Left cardiac atrium (tissue), 4 donors: Measurements from ENCODE around the gene TCF12. TPM values are rescaled to one million over a fixed set of nuclear protein-coding genes. Genes with fewer than 3 reads are reported as not detected.
"Not testable (repeated sequence)": the region's sequence is repeated elsewhere in the genome, so short reads cannot be mapped to it uniquely, and the experiment has no call there.

ENCODE experiments used
- ATAC-seq, 2 donors: fragments of 200-7000 bp; cut with Tn5 transposase; one replicate each; pipeline ENCODE4 v1.9.1; 2020; ENCODE audit warnings: mild to moderate bottlenecking in 2 of 2, moderate library complexity in 2 of 2
- DNase-seq: peaks from one replicate; pipeline ENCODE4 v3.0.0-alpha.2; 2020
- intact Hi-C, 2 donors: fragments of 100-400 bp; cut with DNase I; formaldehyde crosslinking; loops; one replicate each; pipeline versions ENCODE4 v1.14.1 to v1.15.1; 2022 to 2023
- total RNA-seq, 2 donors: library from RNA; stranded (reverse); fragmentation: NEBNext Ultra II Directional; extraction: Animal tissue kit (Norgen Biotek cat#: 25700); gene quantifications; one replicate each; pipeline ENCODE4 v1.2.1, GENCODE V29; 2021
- donor health status: DM: no; HTN: yes; CAD: no.
- donor health status: DM: no; HTN: yes; CAD: no; lungs with severe emphysema.
- donor health status: DM: yes; HTN: yes; CAD: no.
- donor health status: Dilated cardiomyopathy.

The TCF12 gene
- total RNA-seq, 2 donors from 2014 or later = 44.0 to 53.9 TPM

DNA sequence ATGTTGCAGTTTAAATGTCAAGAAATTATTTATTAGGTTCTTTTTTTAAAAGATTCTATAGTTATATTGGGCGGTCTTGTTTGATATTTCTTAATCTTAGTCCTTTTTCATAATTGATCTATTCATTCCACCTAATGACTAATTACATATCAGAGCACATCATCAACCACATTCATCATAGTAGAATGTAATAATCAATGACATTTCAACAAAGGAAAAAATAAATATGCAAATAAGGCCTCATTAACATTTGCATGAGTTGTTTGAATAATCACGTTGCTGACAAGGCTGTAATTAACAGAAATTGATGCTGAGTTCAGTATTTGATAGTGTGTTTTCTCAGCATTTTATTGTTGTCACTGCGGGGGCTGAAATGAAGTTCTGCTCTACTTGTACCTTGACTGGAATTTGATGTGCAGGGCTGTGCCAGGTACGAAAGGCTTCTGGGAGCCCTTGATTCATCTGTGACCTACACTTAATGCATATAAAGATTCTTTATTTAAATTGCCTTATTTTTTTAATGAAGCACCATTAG lies 215.7 kb downstream of the TCF12 start:
- ATAC-seq = no peak
- DNase-seq = no peak
- intact Hi-C loops = loop anchor here (10.0 kb wide), 3 partner anchors 209 to 319 kb away; partner anchors contain the start of gene TCF12 (in 1 of the 2)

DNA sequence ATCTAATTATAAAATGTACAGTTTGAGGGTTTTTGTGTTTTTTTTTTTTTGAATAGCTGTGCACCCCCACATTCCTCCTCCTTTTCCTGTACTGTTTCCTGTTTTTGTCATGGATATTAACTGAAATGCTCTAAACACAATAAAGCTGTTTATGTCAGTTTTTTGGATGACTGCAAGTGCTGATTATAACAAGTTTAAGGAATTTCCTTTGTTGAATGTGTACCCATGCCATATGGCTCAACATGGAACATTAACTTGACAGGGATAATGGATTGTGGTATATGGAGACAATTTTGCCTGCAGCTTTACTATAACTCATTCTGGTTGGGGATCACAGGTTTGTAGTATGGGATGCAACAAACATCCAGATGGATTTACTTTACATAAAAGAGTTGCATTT lies 216.4 kb downstream of the TCF12 start:
- intact Hi-C loops = loop anchor here (10.0 kb wide), 3 partner anchors 210 to 320 kb away; partner anchors contain the start of gene TCF12 (in 1 of the 2)
- ATAC-seq (no peak), DNase-seq (no peak)

DNA sequence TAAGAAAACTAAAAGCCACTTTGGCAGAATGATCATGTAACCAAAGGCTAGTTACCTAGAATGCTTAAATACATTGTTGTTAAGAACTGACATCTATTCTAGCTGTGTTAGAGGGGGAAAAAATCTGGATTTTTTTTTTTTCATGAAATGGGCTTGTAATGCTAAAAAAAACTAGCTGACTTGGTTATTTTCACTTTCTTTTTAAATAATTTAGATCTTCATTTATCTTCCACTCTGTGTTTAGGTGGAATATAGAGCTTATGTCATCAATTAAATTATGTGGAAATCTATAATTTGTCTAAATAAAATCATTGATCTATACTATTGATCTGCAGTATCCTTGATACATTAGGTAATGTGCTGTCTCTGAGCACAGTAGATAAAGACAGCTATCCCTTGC lies 217.4 kb downstream of the TCF12 start:
- intact Hi-C loops = loop anchor here (10.0 kb wide), 3 partner anchors 211 to 321 kb away; partner anchors contain the start of gene TCF12 (in 1 of the 2)
- no peak for DNase-seq
- no peak for ATAC-seq

DNA sequence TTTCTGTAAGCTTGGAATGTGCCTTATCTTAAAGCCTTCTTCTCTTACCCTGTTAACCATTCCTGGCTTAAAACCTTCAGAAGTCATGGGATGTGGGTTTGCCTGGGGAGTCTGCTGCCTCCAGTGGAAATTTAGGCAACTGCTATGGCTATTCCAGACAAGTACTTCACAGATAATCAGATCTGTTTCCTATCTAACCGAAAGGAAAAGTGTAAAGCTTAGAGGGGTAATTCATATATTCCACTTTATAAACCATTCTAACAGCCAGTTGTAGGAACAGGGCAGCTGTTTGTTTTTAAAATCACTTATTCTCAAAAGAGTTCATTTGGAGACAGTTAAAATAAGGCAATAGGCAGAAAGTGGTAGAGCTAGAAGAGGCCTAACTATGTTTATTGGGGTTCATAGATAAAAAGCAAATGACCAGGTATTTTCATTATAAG lies 219.9 kb downstream of the TCF12 start:
- ATAC-seq (peak; percentile 86 to 92), DNase-seq (no peak)
- intact Hi-C loops = loop anchor here (10.0 kb wide), 3 partner anchors 214 to 324 kb away; partner anchors contain the start of gene TCF12 (in 1 of the 2)

DNA sequence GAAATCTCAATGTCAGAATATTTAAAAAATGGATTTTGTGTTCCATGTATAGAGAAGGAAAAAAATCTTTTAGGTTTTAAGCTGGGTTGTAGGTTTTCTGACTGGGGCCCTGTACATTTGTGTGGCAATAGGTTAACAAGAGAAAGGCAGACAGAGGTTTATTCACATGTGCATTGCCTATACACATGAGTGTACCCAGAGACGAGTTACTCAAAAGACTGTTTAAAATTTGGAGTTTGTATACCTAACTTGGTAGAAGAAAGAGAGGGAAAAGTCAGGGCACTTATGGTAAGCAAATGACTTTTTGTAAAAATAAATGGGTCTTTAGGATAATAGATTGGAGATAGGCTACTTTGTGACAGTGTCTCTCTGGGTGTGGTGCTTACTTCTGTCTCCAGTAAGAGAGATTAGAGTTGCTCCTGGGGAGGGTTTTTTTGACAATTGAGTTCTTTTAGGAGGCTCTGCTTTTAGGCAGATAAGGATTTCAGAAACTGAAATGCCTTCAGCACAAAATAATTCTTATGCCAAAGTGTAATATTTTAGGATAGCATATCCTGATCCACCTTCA lies 225.2 kb downstream of the TCF12 start:
- ATAC-seq (no peak), DNase-seq (no peak)
- intact Hi-C loops = loop anchor here (5.0 to 10.0 kb wide), 3 partner anchors 69 to 649 kb away; no protein-coding TSS in a partner anchor

DNA sequence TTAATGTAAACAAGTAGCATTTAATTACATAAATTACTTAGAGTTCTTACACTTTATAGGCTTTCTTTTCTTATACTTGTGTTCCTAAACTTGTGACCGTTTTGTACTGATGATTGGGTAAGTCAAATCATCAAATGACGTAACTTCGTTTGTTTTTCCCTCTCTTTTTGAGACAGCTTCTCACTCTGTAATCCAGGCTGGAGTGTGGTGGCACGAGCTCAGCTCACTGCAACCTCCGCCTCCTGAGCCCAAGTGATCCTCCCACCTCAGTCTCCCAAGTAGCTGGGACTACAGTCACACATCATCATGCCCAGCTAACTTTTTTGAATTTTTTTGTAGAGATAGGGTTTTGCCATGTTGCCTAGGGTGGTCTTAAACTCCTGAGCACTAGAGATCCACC lies 226.0 kb downstream of the TCF12 start:
- no peak for ATAC-seq
- DNase-seq = no peak
- intact Hi-C loops = loop anchor here (5.0 to 10.0 kb wide), 3 partner anchors 68 to 650 kb away; no protein-coding TSS in a partner anchor

DNA sequence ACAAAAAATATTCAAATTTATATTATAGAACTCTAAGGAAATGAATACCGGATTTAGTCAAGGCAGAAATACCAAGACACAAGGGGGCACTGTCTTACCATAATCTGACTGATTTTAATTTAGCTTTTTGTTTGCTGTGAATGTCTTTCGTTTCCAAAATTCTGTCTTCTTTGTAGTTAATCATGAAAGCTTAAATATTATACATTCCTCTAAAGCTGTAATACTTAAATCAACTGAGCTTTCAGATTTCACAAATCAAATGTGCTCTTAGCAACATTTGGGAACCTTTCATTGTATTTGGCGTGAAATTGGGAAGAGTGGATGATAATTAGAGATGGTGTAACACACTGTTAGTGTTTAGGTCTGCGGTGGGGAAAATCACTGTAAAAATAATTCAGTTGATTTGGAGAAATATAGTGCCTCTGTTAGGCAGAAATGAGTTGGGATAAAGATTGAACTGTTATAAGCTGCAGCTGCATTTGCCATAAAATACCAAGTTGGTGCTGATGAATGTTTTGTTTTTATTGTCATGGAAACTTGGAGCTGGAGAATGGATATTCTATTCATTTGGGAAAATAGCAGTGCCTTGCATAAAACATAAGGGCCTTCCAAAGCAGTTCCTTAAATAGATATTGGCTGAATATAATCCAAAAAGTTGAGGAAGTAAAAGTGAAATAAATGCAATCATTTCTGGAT lies 228.2 kb downstream of the TCF12 start:
- peak; percentile 53 to 75 for ATAC-seq
- no peak for DNase-seq
- intact Hi-C loops = loop anchor here in 1 of 2 donors (2.0 to 10.0 kb wide), 4 partner anchors 68 to 652 kb away; no protein-coding TSS in a partner anchor

DNA sequence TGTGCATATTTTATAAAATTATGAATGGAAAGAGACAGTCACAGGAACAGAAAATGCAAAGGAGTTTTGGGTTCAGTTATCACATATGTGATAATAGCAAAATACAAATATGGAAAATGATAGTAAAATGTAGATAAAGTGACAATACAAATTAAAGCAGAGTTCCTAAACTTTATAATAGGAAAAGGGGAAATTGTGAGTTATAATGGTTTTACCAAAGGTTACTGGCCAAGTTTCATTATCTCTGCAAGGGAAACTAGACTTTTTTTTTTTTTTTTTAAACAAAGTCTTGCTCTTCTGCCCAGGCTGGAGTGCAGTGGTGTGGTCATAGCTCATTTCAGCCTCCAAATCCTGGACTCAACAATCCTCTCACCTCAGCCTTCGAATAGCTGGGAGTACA lies 229.2 kb downstream of the TCF12 start:
- DNase-seq (no peak), ATAC-seq (no peak)
- intact Hi-C loops = loop anchor here in 1 of 2 donors (2.0 to 10.0 kb wide), 4 partner anchors 67 to 653 kb away; no protein-coding TSS in a partner anchor

DNA sequence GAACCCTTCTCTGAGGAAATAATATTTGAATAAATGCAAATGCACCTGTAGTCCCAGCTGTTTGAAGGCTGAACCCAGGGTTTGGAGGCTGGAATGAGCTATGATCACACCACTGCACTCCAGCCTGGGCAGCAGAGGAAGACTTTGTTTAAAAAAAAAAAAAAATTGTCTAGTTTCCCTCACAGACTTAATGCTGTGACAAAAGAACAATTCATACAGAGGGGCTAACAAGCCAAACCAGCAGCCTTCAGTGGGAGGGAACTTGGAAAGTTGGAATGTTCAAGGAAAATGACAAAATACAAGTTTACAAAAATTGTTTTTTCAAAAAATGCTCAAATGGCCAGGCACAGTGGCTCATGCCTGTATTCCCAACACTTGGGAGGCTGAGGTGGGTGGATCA lies 229.8 kb downstream of the TCF12 start:
- no peak for DNase-seq
- ATAC-seq = peak in 1 of 2 donors; percentile 67
- intact Hi-C loops = loop anchor here in 1 of 2 donors (5.0 to 10.0 kb wide), 3 partner anchors 159 to 653 kb away; no protein-coding TSS in a partner anchor

DNA sequence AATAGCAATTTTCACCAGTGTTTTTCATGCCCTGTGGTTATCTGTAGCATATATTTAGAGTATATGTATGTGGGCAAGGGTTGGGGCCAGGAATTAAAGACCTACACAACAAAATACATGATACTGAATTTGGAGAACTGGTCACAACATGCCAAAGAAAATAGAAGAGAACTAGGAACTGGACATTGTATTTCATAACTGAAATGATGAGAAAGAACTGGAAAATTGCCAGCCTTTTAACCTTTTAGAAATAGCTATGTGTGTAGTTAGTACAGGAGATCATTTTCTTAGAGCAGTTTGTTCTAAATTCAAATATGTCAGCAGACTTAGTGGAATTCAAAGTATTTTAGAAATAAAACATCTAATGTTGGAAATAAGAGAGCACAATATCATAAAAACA lies 230.8 kb downstream of the TCF12 start:
- DNase-seq = no peak
- ATAC-seq = peak; percentile 35
- intact Hi-C loops = loop anchor here in 1 of 2 donors (5.0 to 10.0 kb wide), 3 partner anchors 158 to 654 kb away; no protein-coding TSS in a partner anchor

DNA sequence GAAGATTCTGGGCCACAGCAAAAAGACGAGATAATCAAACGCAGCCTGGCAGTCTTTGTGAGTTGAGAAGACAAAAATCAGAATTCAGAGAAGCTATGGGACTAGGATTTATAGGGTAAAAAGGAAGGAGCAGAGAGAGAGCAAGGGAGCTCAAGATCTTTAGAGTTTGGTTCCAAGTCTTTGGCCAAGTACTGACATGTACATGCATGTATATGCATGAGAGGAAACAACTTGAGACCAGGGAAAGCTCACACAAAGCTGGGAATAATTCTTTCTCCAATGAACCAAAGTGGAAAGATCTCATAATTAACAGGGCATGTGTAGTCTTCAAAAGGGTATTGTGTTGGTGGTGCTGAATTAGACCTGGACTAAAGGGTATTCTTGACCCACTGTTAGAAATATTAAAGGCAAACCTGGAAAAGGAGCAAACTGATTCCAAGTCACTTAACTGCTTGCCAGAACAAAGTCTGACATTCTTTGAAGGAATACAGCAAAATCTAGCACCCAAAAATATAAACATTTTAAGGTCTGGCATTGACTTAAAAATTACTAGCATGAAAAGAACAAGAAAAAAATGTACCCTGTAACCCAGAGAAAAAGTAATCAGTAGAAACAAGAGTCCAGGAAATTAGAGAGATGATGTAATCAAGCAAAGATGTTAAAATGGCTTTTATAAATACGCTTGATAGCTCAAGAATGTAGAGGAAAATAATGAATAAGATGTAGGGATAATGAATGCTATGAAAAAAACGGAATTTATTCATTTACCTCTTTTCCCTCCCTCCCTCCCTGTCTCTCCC lies 231.8 kb downstream of the TCF12 start:
- no peak for DNase-seq
- intact Hi-C loops = no loop called here
- no peak for ATAC-seq

DNA sequence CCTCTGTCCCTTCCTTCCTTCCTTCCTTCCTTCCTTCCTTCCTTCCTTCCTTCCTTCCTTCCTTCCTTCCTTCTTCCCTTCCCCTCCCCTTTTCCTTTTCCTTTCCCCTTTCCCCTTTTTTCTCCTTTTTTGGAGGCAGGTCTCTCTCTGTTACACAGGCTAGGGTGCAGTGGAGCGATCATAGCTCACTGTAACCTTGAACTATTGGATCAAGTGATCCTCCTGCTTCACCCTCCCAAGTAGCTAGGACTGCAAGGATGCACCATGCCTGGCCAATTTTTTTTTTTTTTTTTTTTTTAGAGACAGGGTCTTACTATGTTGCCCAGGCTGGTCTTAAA lies 232.4 kb downstream of the TCF12 start:
- DNase-seq, ATAC-seq, intact Hi-C loops: not testable (repeated sequence)

DNA sequence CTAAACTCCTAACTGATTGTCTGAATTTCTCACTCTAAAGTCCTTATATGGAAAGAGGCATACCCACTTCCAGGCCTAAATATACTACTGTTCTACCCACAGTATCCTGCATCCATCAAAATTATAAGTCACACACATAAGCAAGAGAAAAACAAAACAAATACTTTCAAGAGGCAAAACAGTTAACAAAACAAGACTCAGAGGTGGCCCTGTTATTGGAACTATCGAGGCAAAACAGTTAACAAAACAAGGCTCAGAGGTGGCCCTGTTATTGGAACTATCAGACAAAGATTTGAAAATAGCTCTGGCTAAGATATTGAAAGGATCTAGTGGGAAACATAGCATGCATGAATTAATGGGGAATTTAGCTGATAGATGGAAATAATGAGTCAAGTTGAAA lies 233.7 kb downstream of the TCF12 start:
- ATAC-seq (no peak), DNase-seq (no peak)
- intact Hi-C loops = no loop called here

DNA sequence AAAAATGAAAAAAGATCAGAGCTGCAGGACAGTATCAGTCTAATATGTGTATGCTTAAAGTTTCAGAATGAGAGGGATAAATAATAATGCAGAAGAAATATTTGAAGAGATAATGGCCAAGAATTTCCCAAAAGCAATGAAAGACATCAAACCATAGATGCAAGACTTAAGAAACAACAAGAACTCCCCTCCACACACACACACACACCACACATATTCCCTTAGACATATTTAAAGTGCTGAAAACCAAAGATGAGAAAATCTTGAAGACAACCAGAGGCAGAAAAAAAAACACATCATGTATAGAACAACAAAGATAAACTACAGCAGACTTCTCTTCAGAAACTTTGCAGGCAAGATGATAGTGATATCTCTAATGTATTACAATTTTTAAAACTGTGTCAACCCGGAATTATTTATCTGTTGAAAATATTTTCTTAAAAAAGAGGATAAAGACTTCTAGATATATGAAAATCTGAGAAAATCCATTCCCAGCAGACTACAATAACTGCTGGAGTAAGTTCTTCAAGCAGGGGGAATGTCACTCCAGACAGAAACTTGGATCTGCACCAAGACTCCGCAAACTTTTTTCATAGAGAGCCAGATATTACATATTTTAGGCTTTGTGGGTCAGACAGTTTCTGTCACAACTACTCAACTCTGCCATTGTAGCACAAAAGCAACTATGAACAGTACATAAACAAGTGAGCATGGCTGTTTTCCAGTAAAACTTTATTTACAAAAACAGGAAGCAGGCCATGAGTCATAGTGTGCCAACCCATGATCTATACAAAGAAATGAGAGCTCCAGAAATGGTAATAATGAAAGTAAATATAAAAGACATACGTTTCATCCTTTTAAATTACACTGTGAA lies 234.5 kb downstream of the TCF12 start:
- ATAC-seq (peak in 1 of 2 donors; percentile 27), DNase-seq (no peak)
- intact Hi-C loops = no loop called here

DNA sequence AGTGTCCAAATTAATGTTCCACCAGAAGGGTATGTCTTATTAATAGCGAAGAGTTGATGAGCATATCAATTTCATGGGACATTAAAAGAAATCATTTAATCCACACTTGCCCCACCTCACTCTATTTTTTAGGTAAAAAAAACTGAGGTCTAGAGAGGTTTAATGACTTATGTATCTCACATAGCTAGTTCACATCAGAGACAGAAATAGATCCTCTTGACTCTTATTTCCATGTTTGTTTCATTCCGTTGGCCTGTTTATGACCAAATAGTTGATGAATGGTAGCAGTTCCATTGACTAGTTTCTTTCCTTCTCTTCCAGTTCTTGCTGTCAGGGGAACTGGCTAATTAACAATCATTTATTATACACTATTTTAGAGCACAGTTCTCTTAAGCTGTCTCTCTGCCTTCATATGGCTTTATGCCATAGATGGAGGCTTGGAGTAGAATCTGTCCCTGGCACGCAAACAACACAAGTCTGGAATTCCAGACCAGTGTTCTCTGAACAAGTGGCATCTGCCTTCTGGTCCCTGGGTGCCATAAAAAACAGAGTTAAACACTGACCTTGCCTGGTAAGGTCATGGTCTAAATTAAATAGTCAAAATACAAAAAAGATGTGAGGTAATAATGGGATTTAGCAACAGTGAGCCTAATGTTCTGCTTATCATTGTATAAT lies 237.9 kb downstream of the TCF12 start:
- peak; percentile 37 to 74 for ATAC-seq
- DNase-seq = no peak
- intact Hi-C loops = no loop called here

DNA sequence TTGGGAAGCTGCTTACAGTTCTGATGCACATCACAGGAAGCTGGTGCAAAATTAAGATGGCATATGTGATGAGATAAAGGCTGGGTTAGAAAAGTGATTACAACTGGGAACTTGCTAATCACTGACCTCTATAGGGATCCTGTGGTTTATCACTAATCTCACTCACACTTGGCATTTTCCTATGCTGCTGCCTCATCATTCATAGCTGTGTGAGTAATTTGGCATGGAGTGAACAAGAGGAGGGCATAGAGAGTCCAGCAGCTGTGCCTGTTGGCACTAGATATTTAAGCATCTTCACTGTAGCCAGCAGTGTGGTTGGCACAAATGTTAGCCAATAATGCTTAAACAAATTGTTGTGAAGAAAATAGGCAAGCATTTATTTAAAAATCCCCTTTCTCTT lies 240.1 kb downstream of the TCF12 start:
- DNase-seq (no peak), ATAC-seq (peak; percentile 86 to 96)
- intact Hi-C loops = no loop called here

DNA sequence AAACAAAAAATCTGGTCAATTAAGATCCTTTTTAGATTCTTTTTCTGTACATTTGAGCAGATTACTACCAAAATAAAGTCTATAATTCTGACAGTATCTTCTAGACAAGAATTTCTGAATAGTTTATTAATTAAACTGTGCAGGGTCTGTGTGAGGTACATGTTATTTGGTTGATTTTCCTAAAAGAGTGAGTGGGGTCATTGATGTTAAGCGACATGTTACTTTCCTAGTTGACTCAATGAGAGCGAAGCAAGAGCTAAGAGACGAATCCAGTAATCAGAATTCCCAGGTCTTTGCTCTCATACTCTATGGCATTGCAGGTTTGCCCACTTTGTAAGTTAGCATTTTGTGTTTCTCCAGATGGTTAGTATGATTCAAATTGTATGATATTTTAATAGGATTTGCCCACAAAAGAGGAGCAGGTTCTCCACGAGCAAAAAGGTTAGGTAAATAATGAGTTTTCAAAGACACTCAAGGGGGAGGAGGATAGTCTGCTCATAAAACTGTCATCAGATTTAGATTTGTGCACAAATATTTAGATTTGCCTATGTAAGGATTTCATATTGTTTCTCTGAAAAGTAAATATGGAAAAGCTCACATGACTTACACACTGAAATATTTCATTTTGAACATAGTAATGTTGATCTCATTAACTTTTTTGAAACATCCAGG lies 240.7 kb downstream of the TCF12 start:
- ATAC-seq = no peak
- intact Hi-C loops = no loop called here
- DNase-seq = no peak
